A172 (cell line): Measurements from ENCODE around the gene PRKN. TPM values are rescaled to one million over a fixed set of nuclear protein-coding genes. Genes with fewer than 3 reads are reported as not detected.

Source experiments
- DNase-seq: peaks from one replicate; pipeline ENCODE4 v3.0.0-alpha.2; 2015; ENCODE audit warnings: low spot score
- total RNA-seq: library from RNA; depleted of rRNA; stranded (reverse); fragments of >200 nt; shearing (Covaris generic); gene quantifications from 2 replicates; pipeline ENCODE4 v1.2.3, GENCODE V29; 2014

PRKN gene
- total RNA-seq, 1 experiment from 2014 or later = 0.43 TPM

DNA sequence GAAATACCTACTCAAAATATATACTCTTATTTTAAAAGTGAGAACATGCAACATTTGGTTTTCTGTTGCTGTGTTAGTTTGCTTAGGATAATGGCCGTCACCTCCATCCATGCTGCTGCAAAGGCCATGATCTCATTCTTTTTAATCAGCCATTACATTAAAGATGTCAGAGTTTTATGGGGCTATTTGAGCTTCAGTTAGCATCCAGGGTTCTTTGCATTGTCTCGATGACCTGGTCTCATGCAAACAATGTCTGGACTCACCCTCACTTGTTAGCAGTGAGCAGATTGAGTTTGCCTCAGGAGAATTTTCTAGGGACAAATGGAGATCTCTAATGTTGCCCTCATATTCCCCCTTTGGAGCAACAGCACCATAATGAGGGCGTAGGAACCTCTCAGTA lies 995.0 kb downstream of the PRKN start:
- no peak for DNase-seq

DNA sequence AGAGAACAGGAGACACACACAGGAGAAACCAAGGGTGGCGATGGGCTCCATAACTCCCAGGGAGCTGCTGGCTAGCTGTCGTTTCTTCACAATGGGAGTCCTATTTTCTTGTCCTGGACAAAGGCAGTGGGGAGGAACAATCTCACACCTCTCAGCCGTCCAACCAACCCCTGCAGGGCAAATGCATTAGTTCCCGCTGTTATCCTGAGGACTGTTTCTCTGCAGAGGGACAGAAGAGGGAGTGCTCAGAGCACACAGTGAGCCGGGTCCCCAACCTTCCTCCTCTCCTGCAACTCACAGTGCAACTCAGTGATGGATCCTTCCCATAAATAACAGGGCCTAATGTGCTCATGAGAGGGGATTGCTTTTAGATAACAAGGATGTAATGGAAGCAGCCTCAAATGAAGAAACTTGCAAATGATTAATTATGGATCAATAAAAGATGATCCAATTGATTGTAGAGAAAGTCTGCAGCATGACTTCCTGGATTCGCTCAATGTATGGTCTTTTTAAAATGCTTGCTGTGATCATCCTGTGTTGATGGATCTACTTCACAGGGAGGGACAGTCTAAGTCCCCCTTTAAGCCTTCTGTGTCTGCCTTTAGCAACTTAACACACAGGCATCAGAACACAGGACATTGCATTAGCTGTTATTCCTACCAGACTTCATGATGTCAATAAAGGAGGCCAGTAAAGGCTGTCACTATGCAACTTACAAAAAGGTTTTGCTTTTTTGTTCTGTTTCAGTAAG lies 1000.3 kb downstream of the PRKN start:
- DNase-seq = no peak

DNA sequence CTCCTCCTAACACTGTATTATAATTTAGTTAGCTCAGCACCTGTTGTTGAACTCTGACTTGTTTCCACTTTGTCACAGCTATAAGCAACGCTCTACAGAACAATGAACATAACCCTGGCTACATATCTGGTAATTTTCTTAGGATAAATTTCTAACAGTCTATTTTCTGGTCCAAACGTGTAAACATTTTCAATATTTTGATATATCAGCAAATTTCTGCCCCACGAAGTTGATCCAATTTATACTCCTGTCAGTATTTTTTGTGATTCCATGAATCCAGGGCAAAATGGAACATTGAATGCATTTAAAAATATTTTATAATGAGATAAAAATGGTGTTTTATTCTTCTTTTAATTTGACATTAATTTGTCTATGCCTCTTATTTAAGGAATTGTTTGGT lies 1005.2 kb downstream of the PRKN start:
- DNase-seq = no peak

DNA sequence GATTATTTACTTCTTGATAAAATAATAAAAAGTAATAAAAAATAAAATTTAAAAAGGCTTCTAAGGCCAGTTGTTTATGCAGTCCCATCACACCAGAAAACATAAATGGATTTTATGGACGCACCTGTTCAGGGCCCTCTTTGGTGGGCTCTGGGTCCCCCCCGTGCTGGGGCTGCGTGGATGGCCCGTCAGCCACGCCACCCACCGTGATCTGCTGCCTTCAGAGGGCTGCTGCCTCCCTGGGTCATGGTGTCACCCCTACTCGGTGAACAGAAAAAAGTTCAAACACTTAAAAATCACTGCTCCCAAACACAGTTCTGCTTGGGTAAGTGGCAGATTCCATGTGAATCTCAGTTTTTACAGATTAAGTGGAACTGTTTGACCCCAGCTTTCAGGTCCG lies 1006.1 kb downstream of the PRKN start:
- no peak for DNase-seq

DNA sequence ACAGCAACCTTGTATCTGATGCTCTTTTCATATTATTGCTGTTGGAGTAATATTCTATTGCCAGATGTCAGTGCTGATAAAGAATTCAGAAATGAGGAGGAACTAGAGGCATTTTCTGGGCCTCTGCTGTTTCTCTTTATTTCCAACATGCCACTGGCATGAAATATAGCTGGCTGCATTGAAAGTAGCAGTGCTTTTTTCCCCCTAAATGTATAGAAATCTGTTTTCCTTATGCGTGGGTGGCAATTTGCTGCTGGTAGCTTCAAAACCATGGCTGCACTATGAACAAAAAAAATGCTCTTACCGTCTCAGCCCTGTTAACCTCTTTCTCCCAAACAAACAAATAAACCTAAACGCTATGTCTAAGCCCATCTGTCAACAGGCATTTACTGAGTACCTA lies 1011.4 kb downstream of the PRKN start:
- DNase-seq = no peak

DNA sequence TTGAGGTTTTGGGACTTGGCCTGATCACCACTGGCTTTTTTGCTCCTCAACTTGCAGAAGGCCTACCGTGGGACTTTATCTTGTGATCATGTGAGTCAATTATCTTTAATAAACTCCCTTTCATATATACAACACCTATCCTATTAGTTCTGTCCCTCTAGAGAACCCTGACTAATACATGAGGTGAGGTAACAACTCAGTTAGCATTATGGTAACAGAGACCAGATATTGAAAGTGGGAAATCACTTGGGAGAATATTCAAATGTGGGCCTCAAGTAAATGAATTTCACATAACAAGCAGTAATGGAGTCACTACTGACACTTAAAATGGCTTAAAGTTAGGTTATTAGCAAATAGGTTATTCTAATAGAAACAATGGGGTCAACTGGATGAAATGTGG lies 1015.6 kb downstream of the PRKN start:
- no peak for DNase-seq

DNA sequence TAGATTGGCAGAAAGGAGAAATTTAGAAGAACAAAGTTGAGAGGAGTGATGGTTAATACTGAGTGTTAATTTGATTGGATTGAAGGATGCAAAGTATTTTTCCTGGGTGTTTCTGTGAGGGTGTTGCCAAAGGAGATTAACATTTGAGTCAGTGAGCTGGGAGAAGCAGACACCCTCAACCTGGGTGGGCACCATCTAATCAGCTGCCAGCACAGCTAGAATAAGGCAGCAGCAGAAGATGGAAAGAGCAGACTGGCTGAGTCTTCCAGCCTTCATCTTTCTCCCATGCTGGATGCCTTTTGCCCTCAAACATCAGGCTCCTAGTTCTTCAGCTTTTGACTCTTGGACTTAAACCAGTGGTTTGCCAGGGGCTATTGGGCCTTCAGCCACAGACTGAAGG lies 1016.1 kb downstream of the PRKN start:
- DNase-seq = no peak

DNA sequence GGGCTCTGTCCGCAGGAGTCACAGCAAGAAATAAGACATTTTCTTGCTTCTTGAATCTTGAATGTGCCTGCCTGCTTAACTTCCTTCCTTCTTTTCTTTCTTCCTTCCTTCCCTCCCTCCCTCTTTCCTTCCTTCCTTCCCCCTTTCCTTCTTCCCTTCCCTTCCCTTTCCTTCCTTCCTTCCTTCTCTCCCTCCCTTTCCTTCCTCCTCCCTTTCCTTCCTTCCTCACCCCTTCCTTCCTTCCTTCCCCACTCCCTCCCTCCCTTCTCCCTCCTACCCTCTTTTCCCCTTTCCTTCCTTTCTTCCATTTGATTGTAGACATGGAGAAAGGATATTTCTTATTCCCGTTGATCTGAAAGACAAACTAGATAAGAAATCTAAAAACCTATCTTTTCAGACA lies 1016.9 kb downstream of the PRKN start:
- no peak for DNase-seq

DNA sequence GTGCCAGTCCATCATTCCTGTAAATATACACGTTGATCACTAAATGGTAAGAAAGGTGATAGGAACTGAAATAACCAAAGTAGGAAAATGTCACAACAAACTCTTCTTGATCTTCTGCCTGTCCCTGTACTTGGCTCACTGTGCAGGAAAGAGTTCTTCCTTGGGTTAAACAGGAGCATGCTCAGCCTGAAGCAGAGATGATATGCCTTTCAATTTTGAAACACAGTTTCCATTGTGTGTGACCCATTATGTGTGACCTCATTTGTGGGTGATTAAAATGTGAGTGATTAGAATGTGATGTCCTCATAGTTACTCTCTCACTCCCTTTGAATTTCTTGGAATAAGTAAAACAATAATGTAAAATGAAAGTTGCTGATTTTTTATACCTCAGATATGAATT lies 1026.5 kb downstream of the PRKN start:
- DNase-seq = no peak

DNA sequence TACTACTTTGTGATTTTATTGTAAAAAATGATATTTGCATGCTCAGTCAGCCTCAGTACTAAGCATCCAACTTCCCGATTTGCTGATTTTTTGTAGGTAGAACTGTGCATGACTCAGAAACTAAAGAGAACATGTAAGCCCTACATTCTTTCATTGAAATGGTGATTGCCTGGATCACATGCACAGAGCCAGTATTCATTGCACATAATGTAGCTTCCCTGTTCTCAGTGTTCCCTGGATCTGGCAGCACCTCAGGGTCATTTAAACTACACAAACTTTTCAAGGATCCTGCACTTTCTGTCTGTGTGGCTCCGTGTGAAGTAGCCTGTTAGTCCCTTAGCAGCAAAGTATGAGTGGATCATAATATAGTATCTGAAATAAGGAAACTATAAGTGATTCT lies 1030.8 kb downstream of the PRKN start:
- no peak for DNase-seq

DNA sequence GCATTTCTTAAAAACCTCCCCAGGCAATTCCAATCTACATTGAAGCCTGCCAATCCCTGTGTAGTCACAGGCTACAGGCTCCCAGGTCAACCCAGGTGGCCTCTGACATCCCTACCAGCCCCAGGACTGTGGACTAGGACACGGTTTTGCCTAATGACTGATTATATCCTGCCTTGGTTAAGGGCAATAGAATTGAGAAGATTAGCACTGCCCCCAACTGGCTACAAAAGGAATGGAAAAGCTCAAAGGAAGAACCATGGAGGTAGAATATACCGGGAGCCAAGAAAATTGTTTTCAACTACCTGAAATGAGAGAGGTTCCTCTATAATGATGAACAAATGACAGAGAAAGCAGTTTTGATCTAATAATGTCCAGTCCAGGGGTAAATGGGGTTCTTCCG lies 1032.6 kb downstream of the PRKN start:
- DNase-seq = peak; percentile 21

DNA sequence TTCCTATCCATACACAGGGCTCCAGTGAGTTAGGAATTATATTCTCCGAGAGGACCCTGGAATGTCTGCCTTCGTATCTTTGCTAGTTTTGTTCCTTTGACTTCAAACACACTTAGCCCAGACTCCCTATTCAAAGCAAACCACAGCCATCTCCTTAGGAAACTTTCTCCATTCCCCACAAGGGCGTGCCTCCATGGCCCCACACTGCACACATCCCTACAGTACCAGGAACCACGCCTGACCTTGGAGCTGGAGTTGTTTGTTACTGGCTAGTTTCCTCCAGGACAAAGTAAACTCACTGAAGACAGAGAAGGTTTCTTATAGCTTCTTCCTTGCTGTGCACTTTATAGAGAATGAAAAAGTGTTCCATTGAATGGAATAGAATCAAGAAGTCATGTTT lies 1040.9 kb downstream of the PRKN start:
- DNase-seq = no peak

DNA sequence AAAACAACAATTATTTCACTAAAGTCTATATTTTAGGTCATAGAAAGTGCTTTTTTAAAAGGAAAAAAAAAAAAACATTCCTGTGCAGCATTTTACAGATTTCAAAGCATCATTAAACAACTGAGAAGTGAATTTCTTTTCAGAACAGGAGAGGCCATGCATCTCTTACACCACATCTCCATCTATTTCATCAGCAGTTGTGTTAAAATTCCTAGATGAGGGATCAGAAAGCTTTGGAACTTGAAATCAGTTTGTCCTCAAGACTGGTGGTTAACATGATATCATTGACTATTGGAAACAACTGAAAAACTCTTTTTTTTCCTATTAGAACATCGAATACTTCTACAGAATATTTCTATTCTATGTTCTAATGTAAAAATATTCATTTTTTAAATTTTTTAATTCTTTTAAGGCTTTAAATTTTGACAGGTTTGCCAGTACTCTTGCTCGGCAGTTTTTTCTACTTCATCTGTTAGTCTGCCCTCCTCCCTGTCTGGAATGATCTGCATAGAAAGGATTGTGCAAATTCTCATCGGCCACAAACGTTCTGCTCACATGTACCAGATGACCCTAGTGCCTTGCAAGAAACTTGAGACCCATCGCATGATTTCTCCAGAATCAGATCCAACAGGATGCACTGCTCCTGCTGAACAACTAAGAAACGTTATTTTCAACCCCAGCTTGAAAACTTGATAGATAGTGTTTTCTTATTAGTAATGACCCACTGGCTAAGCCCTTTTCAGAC lies 1042.7 kb downstream of the PRKN start:
- no peak for DNase-seq

DNA sequence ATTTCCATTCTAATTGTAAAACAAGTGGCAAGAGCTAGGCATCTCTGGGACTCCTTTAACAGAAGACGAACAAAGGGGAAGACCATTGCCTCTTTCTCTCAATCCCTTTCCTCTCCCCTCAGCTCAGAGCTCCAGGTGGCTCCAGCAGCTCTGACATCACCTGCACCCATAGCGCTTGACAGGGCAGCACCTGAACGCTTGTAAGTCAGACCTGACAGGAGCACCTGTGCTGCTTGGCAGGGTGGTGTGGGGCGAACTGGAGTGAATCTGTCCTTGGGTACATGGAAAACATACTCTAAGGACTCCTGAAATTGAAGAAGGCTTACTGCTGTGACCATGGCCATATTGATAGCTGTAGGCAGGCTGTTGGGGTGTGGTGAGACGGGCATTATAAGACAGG lies 1044.2 kb downstream of the PRKN start:
- DNase-seq = no peak

DNA sequence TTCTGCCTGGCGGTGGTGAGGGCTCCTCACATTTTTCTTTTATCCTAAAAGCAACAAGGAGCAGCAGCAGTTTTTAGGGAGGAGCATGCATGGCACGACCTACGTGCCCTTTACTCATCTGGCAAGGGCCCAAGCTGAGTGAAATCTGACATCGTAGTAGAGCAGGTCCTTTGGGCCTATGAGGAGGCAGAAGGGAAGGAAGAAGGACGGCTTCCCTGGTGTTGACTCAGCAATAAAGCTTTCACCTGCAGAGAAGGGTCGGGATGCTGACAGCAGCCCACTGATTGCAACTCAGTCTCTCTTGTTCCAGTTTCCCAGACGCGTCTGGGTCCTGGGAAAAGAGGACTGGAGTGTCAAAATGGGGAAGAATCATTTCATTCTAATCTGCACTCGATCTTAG lies 1044.6 kb downstream of the PRKN start:
- DNase-seq = no peak

DNA sequence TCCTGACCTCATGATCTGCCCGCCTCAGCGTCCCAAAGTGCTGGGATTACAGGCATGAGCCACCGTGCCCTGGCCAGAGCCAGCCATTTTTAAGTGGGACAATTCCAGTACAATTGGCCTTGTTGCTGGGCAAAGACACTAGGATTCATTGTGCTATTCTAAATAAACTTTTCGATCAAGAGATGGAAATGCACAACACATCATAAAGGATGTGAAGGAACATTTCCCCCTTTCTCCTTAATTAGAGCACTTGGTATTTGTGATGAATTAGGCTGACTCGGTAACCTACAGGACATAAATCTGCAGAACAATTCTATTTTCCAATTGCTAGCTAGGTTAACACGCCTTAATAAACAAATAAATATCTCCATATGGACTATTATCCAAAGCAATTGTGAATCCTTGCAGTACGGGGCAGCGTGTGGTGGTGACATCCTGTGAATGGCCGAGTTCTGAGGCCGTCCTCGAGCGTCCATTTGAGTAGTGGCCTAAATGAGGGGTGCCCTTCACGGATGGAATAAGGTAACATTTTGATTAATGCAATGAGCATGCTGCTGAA lies 1047.5 kb downstream of the PRKN start:
- DNase-seq = no peak

DNA sequence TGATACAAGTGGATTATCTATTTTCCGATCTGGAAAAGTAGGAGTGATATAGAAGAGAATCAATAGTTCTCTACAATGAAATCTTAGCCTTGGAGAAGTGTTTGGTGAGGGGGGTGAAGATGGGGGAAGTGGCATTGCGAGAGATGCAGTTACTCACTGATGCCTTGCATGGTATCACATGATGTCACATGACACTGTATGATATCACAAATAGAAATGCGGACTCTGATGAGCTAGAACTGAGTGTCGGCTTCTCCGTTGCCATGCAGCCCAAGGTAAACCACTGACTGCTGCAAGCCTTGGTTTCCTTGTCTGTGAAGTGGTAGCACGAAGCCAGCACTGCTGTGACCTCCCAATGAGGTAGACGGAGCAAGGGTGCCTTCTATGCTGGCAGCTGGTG lies 1050.4 kb downstream of the PRKN start:
- no peak for DNase-seq

DNA sequence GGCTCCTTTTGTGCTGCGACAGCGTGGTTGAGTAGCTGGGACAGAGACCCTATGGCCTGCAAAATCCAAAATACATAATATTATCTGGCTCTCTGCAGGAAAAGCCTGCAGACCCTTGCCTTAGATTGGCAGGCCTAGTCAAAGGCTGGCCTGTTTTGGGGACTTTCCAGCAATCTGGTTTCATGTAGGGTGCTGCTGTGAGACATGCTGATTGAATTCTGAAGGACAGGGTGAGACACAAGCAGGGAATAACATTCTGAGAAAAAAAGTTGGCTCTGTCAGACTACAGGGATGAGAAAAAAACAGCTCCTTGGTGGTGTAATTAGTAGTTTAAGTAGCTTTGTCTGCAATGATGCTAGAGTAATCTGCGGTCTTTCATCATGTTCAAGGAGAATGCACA lies 1051.0 kb downstream of the PRKN start:
- DNase-seq = no peak

DNA sequence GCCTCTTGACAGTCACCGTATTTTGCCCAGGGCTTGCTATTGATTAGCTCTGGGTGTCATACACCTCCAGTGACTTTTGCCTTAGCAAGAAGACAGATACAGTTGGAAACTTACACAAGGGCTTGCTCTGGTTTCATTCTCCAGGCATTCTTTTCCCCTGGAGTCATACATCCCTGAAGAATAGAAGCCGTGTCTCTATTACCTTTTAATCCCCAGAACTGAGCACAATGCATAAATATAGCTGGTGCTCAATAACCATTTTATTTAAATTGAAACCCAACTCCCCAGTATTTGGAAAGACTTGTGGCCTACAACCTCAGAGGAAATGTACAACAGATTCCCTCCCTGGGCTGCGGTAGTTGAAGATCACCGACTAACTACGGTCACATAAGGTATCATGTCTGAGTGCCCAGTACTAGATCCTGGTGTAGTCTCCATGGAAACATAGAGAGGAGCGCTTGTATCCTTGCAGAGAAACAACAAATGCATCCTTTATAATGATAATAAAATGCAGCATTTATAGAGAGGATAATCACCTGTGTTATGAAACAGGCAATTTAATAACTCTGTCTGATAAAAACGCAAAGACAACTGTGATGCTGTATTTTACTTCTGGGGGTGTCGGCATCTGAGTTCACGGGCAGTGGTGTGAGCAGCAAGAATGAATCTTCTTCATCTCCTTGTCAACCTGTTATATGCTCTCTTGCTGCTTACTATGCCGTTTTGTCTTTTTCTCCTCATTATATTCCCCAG lies 1052.5 kb downstream of the PRKN start:
- DNase-seq = no peak

DNA sequence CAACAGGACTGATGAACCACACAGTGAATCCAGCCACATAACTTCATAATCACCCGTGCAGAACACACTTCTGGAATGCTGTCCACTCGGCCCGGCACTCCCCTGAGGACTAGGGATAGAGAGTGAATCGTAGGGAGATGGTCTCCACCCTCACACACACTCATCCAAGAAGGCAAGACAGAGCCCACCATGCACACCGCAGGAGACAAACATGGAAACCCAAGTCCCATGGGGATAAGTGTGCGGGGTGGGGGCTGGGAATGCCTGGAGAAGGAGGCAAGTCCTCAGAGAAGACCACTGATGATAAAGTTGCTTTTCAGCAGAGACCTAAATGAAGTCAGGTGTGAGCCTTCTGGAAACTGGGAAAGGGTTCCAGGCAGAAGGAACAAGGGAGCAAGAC lies 1054.5 kb downstream of the PRKN start:
- no peak for DNase-seq

DNA sequence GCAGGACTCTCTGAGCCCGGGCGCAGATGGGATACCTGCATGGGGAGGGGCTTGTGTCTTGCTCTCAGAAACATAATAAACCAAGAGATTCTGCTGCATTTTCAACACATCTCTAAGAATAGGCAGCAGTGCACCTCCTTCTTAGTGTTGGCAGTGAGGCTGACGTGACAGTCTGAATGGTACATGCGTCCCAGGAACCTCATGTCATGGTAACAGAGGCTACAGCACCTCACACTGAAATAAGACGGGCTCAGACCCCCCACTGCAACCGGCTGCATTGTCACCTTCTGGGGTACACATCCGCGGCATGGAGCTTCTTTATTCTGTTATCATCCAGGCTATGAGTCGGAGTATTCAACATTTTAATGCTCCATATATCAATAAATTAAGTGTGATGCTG lies 1056.4 kb downstream of the PRKN start:
- no peak for DNase-seq

DNA sequence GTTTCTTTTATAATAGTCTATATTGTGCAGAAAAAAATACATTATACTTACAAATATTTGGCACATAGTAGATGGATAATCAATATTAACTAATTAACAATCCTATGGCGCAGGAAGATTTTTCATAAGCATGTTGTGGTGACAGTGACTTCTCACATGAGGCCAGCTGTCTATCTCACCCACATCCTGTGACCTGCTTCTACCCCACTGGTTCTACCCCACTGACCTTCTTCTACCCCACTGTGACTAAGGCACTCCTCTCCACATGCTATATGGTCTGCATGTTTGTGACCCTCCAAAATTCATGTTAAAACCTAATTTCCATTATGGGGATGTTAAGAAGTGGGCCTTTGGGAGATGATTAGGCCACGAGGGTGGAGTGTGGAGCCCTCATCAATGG lies 1058.9 kb downstream of the PRKN start:
- no peak for DNase-seq

DNA sequence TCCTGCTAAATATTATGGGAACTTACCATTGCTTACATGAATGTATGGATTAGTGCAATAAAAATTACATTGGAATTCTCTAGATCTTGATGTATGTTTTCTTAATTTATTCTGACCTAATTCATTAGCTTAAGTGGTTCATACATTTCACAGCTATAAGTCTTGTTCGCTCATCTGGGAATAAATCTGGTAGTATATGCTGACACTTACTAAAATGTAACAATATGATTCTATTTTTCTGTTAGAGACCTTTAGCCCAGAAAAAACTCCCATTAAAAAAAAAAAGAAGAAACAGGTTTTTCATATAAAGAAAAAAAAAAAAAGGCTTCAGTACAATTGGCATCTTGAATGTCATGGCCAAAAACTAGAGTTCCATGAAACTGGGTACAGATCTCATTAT lies 1059.6 kb downstream of the PRKN start:
- DNase-seq = no peak
